Small intestine (tissue), 7 donors: ENCODE results near the gene SEMA6A. TPM values are rescaled to one million over a fixed set of nuclear protein-coding genes. Genes with fewer than 3 reads are reported as not detected.

ENCODE experiments used
- DNase-seq, 2 donors: peaks; one replicate each; pipeline versions ENCODE4 v3.0.0 to v3.0.0-alpha.2; 2013
- FAIRE-seq: peaks from 2 replicates; lab custom pipeline; 2012; peaks lifted over from hg19 to GRCh38; lab: Jason Lieb, UNC
- H3K27ac ChIP-seq, 3 donors: one replicate each; pipeline ENCODE4 v1.5.1; 2013; ENCODE audit warnings: low read length in 2 of 3, mild to moderate bottlenecking in 2 of 3, control low read depth in 1 of 3, inconsistent platforms in 1 of 3, low read depth in 1 of 3, moderate library complexity in 1 of 3
- H3K27me3 ChIP-seq, 3 donors: one replicate each; pipeline ENCODE4 v1.6.1; 2013; ENCODE audit warnings: low read length in 3 of 3, inconsistent platforms in 1 of 3; ENCODE audit not compliant: control insufficient read depth in 3 of 3, insufficient read depth in 3 of 3
- H3K36me3 ChIP-seq, 3 donors: one replicate each; pipeline ENCODE4 v1.6.1; 2013; ENCODE audit warnings: low read length in 3 of 3, inconsistent platforms in 1 of 3, low read depth in 1 of 3, mild to moderate bottlenecking in 1 of 3, moderate library complexity in 1 of 3; ENCODE audit not compliant: control insufficient read depth in 3 of 3, insufficient read depth in 2 of 3
- H3K4me1 ChIP-seq, 3 donors: one replicate each; pipeline ENCODE4 v1.6.1; 2013; ENCODE audit warnings: low read length in 2 of 3, inconsistent platforms in 1 of 3, low read depth in 1 of 3, mild to moderate bottlenecking in 1 of 3, moderate library complexity in 1 of 3; ENCODE audit not compliant: control insufficient read depth in 3 of 3, insufficient read depth in 2 of 3
- H3K4me3 ChIP-seq, 3 donors: one replicate each; pipeline ENCODE4 v1.5.1; 2013; ENCODE audit warnings: low read length in 3 of 3, control low read depth in 1 of 3, inconsistent platforms in 1 of 3, low read depth in 1 of 3, mild to moderate bottlenecking in 1 of 3, moderate library complexity in 1 of 3
- H3K9me3 ChIP-seq, 2 donors: one replicate each; pipeline ENCODE4 v1.6.1; 2013; ENCODE audit warnings: low read depth in 1 of 2, low read length in 1 of 2; ENCODE audit not compliant: control insufficient read depth in 2 of 2, insufficient read depth in 1 of 2
- WGBS, 3 donors: extraction: QIAGEN DNeasy Blood & Tissue Kit; methylation state at CpG; one replicate each; pipeline ENCODE4 v1.1.7; 2013; 5-methylcytosine and 5-hydroxymethylcytosine counted together
- polyA plus RNA-seq, 4 donors: library from polyadenylated mRNA; stranded (reverse) in 3 of 4; unstranded in 1 of 4; fragments of 200-250 nt in 3 of 4; fragments of 120-200 nt in 1 of 4; gene quantifications; one replicate each; pipeline versions ENCODE4 v1.2.1 to v1.2.3, GENCODE V29; 2013
- donor health status: healthy with polysubstance abuse.
- donor health status: control.
- donor health status: control.
- donor health status: Bipolar disorder and iron deficiency.
- donor health status: healthy.

The SEMA6A gene
- polyA plus RNA-seq, 4 donors, result 12.9 to 68.5 (median 13.4) TPM

- FAIRE-seq, result no peak
Measured at GRCh38 chr5:116436674-116437350, 137.8 kb downstream of the SEMA6A start.

GRCh38 chr5:116428966-116429365 lies 145.7 kb downstream of the SEMA6A start:
- Histone ChIP-seq H3K27ac (no peak overlapping the region), H3K27me3 (no peaks in the 10 kb centered on the region), H3K4me3 (no peak overlapping the region), H3K9me3 (no peaks in the 10 kb centered on the region), H3K36me3 (peaks cover 0 to 4% (median 0%) of the 10 kb centered on the region in 3 donors), H3K4me1 (no peaks in the 10 kb centered on the region)
- FAIRE-seq, result no peak
- 64 to 72% (median 70%) methylated on average over 2 of the region's 2 CpGs for WGBS, 3 donors
- no peak for DNase-seq

More at GRCh38 chr5:116436674-116437350, 137.8 kb downstream of the SEMA6A start:
- no peaks in the 10 kb centered on the region for H3K9me3 ChIP-seq
- H3K36me3 ChIP-seq, result no peaks in the 10 kb centered on the region
- H3K27me3 ChIP-seq, result no peaks in the 10 kb centered on the region
- H3K4me1 ChIP-seq, result peaks cover 0 to 10% (median 5%) of the 10 kb centered on the region in 3 donors
- 61 to 79% (median 68%) methylated on average over 5 of the region's 5 CpGs for WGBS, 3 donors
- no peak overlapping the region for H3K4me3 ChIP-seq
- DNase-seq, result no peak
- no peak overlapping the region for H3K27ac ChIP-seq

GRCh38 chr5:116428413-116428812 lies 146.2 kb downstream of the SEMA6A start:
- Histone ChIP-seq H3K36me3 (peaks cover 0 to 4% (median 0%) of the 10 kb centered on the region in 3 donors), H3K9me3 (no peaks in the 10 kb centered on the region), H3K27ac (no peak overlapping the region), H3K4me1 (no peaks in the 10 kb centered on the region), H3K27me3 (no peaks in the 10 kb centered on the region), H3K4me3 (no peak overlapping the region)
- no peak for DNase-seq
- WGBS, 3 donors, result 88 to 94% (median 94%) methylated on average over 2 of the region's 2 CpGs
- FAIRE-seq, result no peak

GRCh38 chr5:116424951-116425350 lies 149.7 kb downstream of the SEMA6A start:
- Histone ChIP-seq H3K9me3 (no peaks in the 10 kb centered on the region), H3K4me3 (no peak overlapping the region), H3K27me3 (no peaks in the 10 kb centered on the region), H3K36me3 (peaks cover 0 to 5% (median 0%) of the 10 kb centered on the region in 3 donors), H3K27ac (no peak overlapping the region), H3K4me1 (no peaks in the 10 kb centered on the region)
- FAIRE-seq (no peak), DNase-seq (no peak)
- 51 to 58% (median 55%) methylated on average over 2 of the region's 2 CpGs for WGBS, 3 donors

- no peaks in the 10 kb centered on the region for H3K9me3 ChIP-seq
- no peaks in the 10 kb centered on the region for H3K27me3 ChIP-seq
- DNase-seq (no peak), FAIRE-seq (no peak)
- 86 to 96% (median 92%) methylated on average over 4 of the region's 4 CpGs for WGBS, 3 donors
- no peaks in the 10 kb centered on the region for H3K4me1 ChIP-seq
- peaks cover 0 to 3% (median 0%) of the 10 kb centered on the region in 3 donors for H3K36me3 ChIP-seq
- H3K27ac ChIP-seq, result no peak overlapping the region
- no peak overlapping the region for H3K4me3 ChIP-seq
Measured at GRCh38 chr5:116424258-116424615, 150.4 kb downstream of the SEMA6A start.

GRCh38 chr5:116423587-116424257 lies 150.9 kb downstream of the SEMA6A start:
- Histone ChIP-seq H3K4me1 (no peaks in the 10 kb centered on the region), H3K4me3 (no peak overlapping the region), H3K27me3 (no peaks in the 10 kb centered on the region), H3K9me3 (no peaks in the 10 kb centered on the region), H3K36me3 (peaks cover 0 to 3% (median 0%) of the 10 kb centered on the region in 3 donors), H3K27ac (no peak overlapping the region)
- no peak for DNase-seq
- no peak for FAIRE-seq
- WGBS, 3 donors, result 83 to 86% (median 84%) methylated on average over 5 of the region's 5 CpGs

- Histone ChIP-seq H3K27ac (no peak overlapping the region), H3K27me3 (no peaks in the 10 kb centered on the region), H3K9me3 (no peaks in the 10 kb centered on the region), H3K4me1 (no peaks in the 10 kb centered on the region), H3K4me3 (no peak overlapping the region), H3K36me3 (peaks cover 0 to 3% (median 0%) of the 10 kb centered on the region in 3 donors)
- FAIRE-seq, result no peak
- DNase-seq, result no peak
Measured at GRCh38 chr5:116423141-116423540, 151.5 kb downstream of the SEMA6A start.

- H3K4me3 ChIP-seq, result no peak overlapping the region
- no peak for FAIRE-seq
- 85 to 97% (median 94%) methylated on average over 5 of the region's 5 CpGs for WGBS, 3 donors
- H3K27ac ChIP-seq, result no peak overlapping the region
- no peaks in the 10 kb centered on the region for H3K27me3 ChIP-seq
- no peaks in the 10 kb centered on the region for H3K4me1 ChIP-seq
- no peaks in the 10 kb centered on the region for H3K9me3 ChIP-seq
- H3K36me3 ChIP-seq, result peaks cover 0 to 3% (median 0%) of the 10 kb centered on the region in 3 donors
- no peak for DNase-seq
Measured at GRCh38 chr5:116421080-116421629, 153.5 kb downstream of the SEMA6A start.
